ENCODE results near the gene DNASE2B. TPM values are rescaled to one million over a fixed set of nuclear protein-coding genes. Genes with fewer than 3 reads are reported as not detected.

Gene DNASE2B
- total RNA-seq, 2 donors from 2014 or later = not detected

DNA sequence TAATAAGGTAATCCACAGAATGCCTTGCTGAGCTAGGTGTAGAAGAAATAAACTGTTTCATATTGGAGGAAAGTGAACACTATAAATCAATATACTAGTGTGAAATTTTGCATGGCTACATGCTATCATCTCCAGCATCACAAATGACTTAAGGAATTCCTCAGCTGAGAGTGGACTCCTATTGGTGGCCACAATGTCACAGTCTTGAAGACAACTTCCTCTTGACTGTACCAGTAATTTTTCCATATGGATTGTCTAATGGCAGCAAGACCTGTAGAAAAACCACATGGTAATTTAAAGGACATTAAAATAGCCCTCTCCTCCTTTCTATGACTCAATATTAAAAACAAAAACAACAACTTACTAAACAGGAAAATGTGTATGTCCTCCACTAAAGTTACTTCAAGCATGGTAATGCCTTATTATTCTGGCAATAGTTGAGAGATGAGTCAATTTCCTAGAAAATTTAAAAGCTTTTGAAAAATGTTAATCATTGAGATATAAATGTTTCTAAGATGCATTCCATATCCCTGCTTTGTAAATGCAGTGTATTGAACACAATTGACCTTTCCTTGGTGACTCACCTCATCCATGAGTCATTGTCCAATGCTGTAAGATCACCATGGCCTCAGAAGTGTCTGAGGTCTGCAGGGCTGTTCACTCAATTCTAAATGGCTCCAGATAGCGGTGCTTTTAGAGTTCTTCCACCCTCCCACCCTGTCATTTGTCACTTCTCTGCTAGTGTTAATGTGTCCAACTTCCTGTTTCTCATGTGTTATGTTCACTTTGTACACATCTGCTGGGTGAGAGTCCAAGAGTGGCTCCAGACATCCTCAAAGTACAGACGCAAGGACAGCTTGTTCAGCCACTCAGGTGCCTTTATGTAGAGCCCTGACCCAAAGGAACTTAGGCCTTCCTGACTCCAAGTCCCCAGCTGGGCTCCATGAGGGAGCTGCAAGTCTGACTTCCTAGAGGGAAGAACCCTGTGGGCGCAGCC lies 32.8 kb upstream of the DNASE2B start:
- Mint-ChIP-seq H3K36me3 (no peaks in the 10 kb centered on the region), H3K4me1 (ENCODE audit: low read depth in 2 of 2) (peaks cover 25 to 27% of the 10 kb centered on the region in 2 donors), H3K27me3 (no peaks in the 10 kb centered on the region), H3K9me3 (no peaks in the 10 kb centered on the region), H3K4me3 (peak overlapping the region; percentile 44), H3K27ac (peak overlapping the region; percentile 71 to 73)
- ATAC-seq (peak; percentile 96 to 98), DNase-seq (ENCODE audit: low spot score) (peak; percentile 74)

GRCh38 chr1:84366786-84367185 lies 31.5 kb upstream of the DNASE2B start:
- Mint-ChIP-seq H3K36me3 (no peaks in the 10 kb centered on the region), H3K27me3 (no peaks in the 10 kb centered on the region), H3K27ac (peak overlapping the region; percentile 40 to 45), H3K9me3 (no peaks in the 10 kb centered on the region), H3K4me3 (no peak overlapping the region), H3K4me1 (ENCODE audit: low read depth in 2 of 2) (peaks cover 25 to 31% of the 10 kb centered on the region in 2 donors)
- DNase-seq (ENCODE audit: low spot score) = no peak
- ATAC-seq = no peak

DNA sequence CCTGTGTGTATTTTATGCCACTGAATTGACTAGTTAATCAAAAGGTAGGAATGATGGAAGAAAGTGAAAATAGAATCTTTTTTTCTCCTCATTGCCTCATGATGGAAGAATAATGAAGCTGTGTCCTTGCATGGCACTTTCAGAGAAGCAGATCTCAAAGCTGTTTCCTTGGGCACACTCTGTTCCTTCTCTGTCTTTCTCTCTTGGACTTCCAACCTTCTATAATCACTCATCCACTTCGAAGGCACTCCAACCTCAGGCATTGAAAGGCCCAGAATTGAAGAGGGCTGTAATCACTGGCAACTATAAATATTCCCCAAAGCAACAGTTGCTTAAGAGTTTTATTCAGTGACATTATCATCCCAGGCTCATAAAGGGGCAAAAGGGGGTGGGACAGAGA lies 31.1 kb upstream of the DNASE2B start:
- Mint-ChIP-seq H3K27me3 (no peaks in the 10 kb centered on the region), H3K9me3 (no peaks in the 10 kb centered on the region), H3K27ac (peak overlapping the region; percentile 40 to 45), H3K4me3 (no peak overlapping the region), H3K4me1 (ENCODE audit: low read depth in 2 of 2) (peaks cover 25 to 32% of the 10 kb centered on the region in 2 donors), H3K36me3 (no peaks in the 10 kb centered on the region)
- ATAC-seq (no peak), DNase-seq (ENCODE audit: low spot score) (no peak)

- no peak overlapping the region for H3K27ac Mint-ChIP-seq
- H3K9me3 Mint-ChIP-seq = no peaks in the 10 kb centered on the region
Observed at GRCh38 chr1:84368441-84368840, 29.8 kb upstream of the DNASE2B start.

GRCh38 chr1:84370266-84370665 lies 28.0 kb upstream of the DNASE2B start:
- Mint-ChIP-seq H3K27ac (no peak overlapping the region), H3K27me3 (no peaks in the 10 kb centered on the region), H3K4me1 (ENCODE audit: low read depth in 2 of 2) (peaks cover 25 to 40% of the 10 kb centered on the region in 2 donors), H3K4me3 (no peak overlapping the region), H3K36me3 (no peaks in the 10 kb centered on the region), H3K9me3 (no peaks in the 10 kb centered on the region)
- no peak for ATAC-seq
- DNase-seq (ENCODE audit: low spot score) = no peak

More at GRCh38 chr1:84368441-84368840, 29.8 kb upstream of the DNASE2B start:
- no peak overlapping the region for H3K4me3 Mint-ChIP-seq
- no peaks in the 10 kb centered on the region for H3K27me3 Mint-ChIP-seq
- no peak for DNase-seq (ENCODE audit: low spot score)
- ATAC-seq = no peak
- peaks cover 21 to 34% of the 10 kb centered on the region in 2 donors for H3K4me1 Mint-ChIP-seq (ENCODE audit: low read depth in 2 of 2)
- no peaks in the 10 kb centered on the region for H3K36me3 Mint-ChIP-seq

GRCh38 chr1:84370831-84371394 lies 27.4 kb upstream of the DNASE2B start:
- H3K4me3 Mint-ChIP-seq = no peak overlapping the region
- H3K36me3 Mint-ChIP-seq = no peaks in the 10 kb centered on the region
- peaks cover 19 to 34% of the 10 kb centered on the region in 2 donors for H3K4me1 Mint-ChIP-seq (ENCODE audit: low read depth in 2 of 2)
- ATAC-seq = no peak
- DNase-seq (ENCODE audit: low spot score) = no peak
- no peaks in the 10 kb centered on the region for H3K27me3 Mint-ChIP-seq
- no peak overlapping the region for H3K27ac Mint-ChIP-seq
- H3K9me3 Mint-ChIP-seq = no peaks in the 10 kb centered on the region

DNA sequence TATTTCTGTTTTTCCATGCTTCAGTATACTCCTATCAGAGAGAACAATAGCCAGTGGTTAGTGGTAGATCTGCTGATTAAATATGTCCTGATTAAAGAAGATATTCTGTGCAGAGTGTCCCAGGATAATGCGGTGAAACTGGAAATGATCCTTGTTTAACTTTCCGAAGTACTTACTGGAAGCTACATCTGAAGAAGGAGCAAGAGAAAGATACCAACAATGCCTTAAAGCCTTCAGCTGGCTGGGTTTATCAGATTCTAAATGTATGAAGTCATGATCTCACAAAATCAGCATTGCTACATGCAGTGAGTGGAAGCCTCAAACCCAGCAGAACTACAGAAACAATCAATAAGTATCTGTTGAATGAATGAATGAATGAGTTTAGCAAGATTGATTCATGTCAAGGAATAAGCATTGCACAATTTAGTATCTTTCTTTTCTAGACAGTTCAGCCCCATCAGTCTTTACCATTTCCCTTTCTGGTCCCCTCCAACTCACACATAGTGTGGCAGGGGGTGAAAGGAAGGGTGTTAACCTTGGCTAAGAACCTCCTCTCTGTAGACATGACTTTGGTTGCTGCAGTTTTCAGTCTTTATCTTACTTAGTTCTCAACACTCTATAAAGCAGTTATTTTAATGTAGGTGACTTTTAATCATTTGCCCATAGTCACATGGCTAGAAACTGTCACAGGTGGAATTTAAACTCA lies 24.7 kb upstream of the DNASE2B start:
- Mint-ChIP-seq H3K27me3 (no peaks in the 10 kb centered on the region), H3K4me1 (ENCODE audit: low read depth in 2 of 2) (peaks cover 10 to 25% of the 10 kb centered on the region in 2 donors), H3K36me3 (no peaks in the 10 kb centered on the region), H3K4me3 (no peak overlapping the region), H3K27ac (no peak overlapping the region), H3K9me3 (no peaks in the 10 kb centered on the region)
- ATAC-seq (peak in 1 of 2 donors; percentile 65), DNase-seq (ENCODE audit: low spot score) (no peak)

DNA sequence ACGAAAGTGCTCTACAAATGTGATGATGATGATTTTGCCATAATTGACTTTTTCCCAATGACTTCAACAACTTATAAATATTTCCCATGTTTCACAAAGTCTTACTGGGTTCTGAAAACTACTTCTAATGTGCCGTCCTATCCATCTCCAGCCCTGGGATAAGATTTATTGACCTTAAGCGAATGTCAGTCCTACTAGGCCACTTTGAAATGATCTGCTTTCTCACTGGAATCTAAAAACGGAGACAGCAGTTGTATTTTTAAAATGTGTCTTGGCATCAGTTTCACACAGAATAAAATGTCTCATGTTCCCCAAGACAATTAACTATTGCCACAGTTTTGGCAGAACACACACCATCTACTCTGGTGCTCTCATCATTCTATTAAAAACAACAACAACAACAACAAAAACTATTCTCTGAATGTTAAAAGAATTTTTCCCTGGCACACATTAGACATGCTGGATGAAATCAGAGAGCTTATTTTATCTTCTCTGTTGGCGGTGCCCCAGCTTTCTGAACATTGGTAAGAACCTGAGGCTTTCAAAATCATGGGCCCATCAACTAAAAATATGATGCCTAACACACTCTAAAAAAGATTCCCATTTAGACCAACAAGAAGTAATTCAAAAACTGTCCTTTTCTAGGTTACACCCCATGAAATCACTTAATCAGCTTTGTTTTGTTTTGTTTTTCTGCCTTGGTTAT lies 23.1 kb upstream of the DNASE2B start:
- no peaks in the 10 kb centered on the region for H3K36me3 Mint-ChIP-seq
- no peak for ATAC-seq
- H3K4me1 Mint-ChIP-seq (ENCODE audit: low read depth in 2 of 2) = peaks cover 10 to 22% of the 10 kb centered on the region in 2 donors
- no peaks in the 10 kb centered on the region for H3K9me3 Mint-ChIP-seq
- no peaks in the 10 kb centered on the region for H3K27me3 Mint-ChIP-seq
- H3K4me3 Mint-ChIP-seq = no peak overlapping the region
- no peak overlapping the region for H3K27ac Mint-ChIP-seq
- no peak for DNase-seq (ENCODE audit: low spot score)

DNA sequence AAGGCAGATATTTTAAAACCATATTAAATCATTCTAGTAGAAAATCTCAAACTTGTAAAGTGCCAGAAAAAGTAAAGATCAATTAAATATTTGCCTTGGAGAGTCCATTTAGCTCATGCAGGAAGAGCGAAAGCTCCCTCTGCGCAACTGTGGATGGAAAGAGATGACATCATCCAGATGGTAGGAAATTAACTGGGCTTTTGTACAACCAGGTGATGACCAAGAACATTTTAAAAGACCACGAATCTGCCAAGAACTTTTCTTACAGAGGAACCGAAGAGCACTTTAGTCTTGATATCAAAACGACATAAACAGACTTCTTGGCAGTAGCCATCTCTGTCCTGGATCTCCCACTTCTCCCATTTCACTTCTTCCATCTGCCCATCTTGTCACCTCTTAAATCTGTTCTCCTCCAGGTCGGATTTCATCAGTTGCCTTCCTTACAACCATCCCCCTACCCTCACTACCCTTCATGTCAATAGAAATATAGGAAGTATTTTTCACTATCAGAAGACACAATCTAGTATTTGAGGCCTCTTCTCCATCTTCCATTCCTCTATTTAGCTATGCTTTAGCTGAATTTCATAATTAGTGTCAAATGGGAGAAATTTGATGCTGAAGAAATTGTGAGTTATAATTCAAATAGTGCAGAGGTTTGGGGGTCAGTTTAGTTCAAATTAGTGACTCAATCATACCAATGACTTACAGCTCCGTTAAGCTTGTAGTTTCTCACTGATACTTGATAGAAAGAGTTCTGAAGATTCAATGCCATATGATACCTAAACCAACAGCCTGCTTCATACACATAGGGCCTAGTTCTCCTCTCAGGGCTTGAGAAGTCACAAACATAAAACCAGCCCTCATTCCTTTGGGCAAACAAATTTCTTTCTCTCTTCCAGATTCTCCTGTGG lies 22.0 kb upstream of the DNASE2B start:
- no peaks in the 10 kb centered on the region for H3K36me3 Mint-ChIP-seq
- H3K9me3 Mint-ChIP-seq = no peaks in the 10 kb centered on the region
- no peak overlapping the region for H3K4me3 Mint-ChIP-seq
- no peaks in the 10 kb centered on the region for H3K27me3 Mint-ChIP-seq
- H3K4me1 Mint-ChIP-seq (ENCODE audit: low read depth in 2 of 2) = peaks cover 10 to 17% of the 10 kb centered on the region in 2 donors
- no peak overlapping the region for H3K27ac Mint-ChIP-seq
- DNase-seq (ENCODE audit: low spot score) = no peak
- ATAC-seq = no peak

DNA sequence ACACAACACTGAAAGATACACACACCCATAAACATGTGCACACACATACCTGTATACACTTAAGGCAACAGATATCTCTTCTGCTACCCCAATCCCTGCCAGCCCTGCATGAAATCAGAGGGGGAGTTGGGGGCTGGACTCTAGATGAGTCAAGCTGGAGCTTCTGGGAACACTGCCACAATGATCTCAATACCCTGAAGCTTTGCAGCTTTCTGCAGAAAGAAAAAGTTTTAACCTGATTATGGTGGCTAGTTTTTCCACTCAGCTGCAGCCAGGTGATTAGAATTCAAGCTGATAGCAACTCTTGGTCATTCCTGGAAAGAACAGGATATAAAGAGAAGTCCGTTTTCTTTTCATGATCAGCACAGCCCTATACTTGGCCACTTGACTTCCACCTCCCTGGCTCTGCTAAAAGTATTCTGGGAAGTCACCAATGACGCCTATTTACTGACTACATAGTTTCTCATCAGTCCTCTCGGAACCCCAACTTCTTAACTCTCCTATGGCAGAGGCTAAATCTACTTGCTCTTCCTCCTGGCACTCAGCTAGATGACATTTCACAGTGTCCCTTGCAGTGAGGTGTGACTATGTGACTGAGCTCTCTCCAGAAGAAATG lies 20.7 kb upstream of the DNASE2B start:
- Mint-ChIP-seq H3K9me3 (no peaks in the 10 kb centered on the region), H3K36me3 (no peaks in the 10 kb centered on the region), H3K4me1 (ENCODE audit: low read depth in 2 of 2) (peaks cover 6 to 10% of the 10 kb centered on the region in 2 donors), H3K27me3 (no peaks in the 10 kb centered on the region), H3K27ac (no peak overlapping the region), H3K4me3 (no peak overlapping the region)
- DNase-seq (ENCODE audit: low spot score) (no peak), ATAC-seq (no peak)

DNA sequence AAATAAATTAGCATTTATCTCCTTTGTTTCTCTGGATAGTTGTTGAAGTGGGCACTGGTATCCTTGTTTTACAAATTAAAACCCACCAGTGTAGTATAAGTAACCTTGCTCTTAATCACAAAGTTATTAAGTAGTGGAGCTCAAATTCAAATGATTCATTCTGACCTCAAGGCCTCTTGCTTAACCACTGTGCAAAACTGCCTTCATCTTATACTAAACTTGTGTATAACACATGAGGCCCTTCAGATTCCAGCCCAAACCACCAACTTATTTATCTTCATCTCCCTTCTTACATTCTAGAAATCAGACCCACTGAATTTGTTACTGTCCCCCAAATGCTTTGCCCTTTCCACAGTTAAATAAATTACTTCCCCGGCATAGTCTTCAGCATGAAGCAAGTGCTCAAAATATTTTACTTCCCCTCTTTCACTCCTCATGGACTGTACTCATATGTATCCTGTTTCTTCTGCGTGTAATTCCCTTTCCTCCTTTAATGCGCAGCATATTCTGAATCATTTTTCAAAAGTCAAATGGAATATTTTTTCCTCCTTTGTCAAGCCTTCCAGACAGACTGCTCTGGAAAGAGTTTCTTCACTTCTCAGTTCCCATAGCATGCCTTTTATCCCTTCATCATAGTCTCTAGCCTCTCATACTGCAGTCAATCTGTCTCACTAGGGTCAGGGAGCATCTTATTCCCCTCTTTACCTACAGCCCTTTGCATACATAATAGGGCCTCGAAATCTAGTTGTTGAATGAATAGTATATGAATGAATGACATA lies 19.0 kb upstream of the DNASE2B start:
- H3K36me3 Mint-ChIP-seq = no peaks in the 10 kb centered on the region
- ATAC-seq (no peak), DNase-seq (ENCODE audit: low spot score) (no peak)
- no peak overlapping the region for H3K4me3 Mint-ChIP-seq
- no peaks in the 10 kb centered on the region for H3K9me3 Mint-ChIP-seq
- no peak overlapping the region for H3K27ac Mint-ChIP-seq
- H3K27me3 Mint-ChIP-seq = no peaks in the 10 kb centered on the region
- no peaks in the 10 kb centered on the region for H3K4me1 Mint-ChIP-seq (ENCODE audit: low read depth in 2 of 2)

GRCh38 chr1:84379917-84380180 lies 18.4 kb upstream of the DNASE2B start:
- no peaks in the 10 kb centered on the region for H3K36me3 Mint-ChIP-seq
- H3K4me1 Mint-ChIP-seq (ENCODE audit: low read depth in 2 of 2) = no peaks in the 10 kb centered on the region
- H3K4me3 Mint-ChIP-seq = no peak overlapping the region
- no peak for ATAC-seq
- no peaks in the 10 kb centered on the region for H3K9me3 Mint-ChIP-seq
- no peak overlapping the region for H3K27ac Mint-ChIP-seq
- no peaks in the 10 kb centered on the region for H3K27me3 Mint-ChIP-seq
- DNase-seq (ENCODE audit: low spot score) = no peak
